Measurements from ENCODE around the gene KANK3. TPM values are rescaled to one million over a fixed set of nuclear protein-coding genes. Genes with fewer than 3 reads are reported as not detected.

KANK3 gene
- total RNA-seq (2022; extraction: Qiagen RNA extraction; ENCODE audit: low read depth) = 3.7 to 6.7 TPM (median 4.6 TPM) in 5 replicates

DNA sequence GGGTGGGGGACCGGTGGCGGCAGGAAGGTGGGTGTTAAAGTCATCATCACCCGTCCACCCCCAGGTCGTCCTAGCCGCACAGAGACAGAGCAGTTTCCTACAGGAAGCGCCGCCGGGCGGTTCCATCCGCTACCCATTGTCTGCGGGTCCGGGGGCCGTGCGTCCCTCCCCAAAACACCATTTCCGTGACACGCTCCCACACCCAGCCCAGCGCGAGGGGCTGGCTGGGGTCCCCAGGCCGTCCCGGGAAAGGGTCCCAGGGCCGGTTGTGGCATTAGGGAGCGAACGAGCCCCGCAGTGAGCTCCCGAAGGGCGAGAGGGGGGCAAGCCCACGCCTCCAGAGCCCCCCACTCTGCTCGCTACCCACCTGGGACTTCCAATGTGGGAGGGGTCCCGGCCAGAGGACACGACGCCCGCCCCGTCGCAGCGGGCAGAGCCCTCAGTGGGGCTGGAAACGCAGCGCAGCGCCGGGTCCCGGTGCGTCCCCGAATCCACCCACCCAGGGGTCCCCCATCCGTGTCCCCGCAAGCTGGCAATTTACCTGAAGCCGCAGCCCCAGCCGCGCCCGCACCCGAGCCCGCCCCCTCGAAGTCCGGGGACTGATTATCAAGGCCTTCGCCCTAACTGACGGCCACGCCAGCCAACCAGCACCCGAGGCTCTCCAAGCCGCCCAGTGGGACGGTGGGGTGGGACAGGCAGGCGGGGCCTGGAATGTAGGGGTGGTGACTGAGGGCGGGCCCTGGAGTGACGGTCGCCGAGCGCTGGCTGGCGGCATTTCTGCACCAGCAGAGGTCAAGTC, at the start of gene KANK3:
Gene KANK3 (minus strand): TSS at position 579 of the 799 bp plus-strand sequence. CDS start 5,434 bp downstream, outside the sequence.

DNA sequence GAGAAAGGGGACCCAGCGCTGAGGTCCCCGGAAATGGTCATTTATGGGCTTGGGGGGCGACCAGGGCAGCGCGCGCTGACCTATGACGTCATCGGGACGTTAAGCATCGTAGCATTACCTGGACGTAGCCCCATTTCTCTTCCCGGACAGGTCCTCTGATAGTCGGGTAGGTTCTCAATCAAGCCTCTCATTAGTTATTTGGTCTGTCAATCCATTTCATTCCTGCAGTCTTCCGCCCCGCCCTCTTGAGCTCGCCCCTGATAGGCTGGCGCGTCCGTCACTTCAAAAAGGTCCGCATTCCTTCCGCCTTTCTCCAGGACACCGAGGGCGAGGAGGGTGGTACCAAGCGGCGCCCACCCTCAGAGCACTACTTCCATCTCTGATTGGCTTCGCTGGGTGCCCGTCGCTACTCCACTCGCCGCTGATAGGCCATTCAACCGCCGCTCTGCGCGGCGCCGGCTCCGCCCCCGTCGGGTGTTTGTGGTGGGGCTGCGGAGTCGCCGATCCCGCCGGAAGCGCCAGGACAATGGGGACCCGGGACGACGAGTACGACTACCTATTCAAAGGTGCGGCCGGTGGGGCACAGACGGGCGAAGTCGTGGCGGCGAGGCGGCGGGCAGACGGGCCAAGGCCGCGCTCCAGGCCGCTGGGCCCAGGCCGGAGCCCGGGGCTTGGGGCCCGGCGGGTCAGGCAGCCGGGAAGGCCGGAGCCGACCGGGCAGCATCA, 47.0 kb upstream of the KANK3 start, which contains the start of gene RAB11B:
Gene RAB11B (plus strand): TSS at position 470 of the 726 bp plus-strand sequence. CDS start 57 bp downstream, at position 527.

DNA sequence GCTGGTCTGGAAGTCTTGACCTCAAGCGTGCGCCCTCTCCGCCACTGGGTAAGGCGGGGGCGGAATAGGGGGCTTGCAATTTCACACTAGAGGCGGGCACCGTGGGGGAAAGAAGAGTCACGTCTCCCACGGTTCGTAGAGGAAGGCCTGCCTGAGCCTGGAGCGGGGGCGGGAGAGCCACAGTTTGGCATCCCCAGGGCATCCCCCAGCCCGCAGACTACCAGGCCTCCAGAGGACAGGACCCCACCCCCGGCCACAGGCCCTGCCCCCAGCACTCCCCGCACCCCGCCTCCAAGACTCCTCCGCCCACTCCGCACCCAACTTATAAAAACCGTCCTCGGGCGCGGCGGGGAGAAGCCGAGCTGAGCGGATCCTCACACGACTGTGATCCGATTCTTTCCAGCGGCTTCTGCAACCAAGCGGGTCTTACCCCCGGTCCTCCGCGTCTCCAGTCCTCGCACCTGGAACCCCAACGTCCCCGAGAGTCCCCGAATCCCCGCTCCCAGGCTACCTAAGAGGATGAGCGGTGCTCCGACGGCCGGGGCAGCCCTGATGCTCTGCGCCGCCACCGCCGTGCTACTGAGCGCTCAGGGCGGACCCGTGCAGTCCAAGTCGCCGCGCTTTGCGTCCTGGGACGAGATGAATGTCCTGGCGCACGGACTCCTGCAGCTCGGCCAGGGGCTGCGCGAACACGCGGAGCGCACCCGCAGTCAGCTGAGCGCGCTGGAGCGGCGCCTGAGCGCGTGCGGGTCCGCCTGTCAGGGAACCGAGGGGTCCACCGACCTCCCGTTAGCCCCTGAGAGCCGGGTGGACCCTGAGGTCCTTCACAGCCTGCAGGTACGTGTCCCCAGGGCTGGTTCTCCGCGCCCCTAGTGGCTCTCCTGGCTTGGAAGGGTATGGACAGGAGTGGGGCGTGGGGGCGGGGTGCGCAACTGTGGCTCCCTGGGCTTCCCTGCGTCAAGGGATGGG, 21.0 kb upstream of the KANK3 start, which contains the start of gene ANGPTL4:
Gene ANGPTL4 (plus strand): TSS at position 353 of the 969 bp plus-strand sequence. CDS start 167 bp downstream, at position 520.

DNA sequence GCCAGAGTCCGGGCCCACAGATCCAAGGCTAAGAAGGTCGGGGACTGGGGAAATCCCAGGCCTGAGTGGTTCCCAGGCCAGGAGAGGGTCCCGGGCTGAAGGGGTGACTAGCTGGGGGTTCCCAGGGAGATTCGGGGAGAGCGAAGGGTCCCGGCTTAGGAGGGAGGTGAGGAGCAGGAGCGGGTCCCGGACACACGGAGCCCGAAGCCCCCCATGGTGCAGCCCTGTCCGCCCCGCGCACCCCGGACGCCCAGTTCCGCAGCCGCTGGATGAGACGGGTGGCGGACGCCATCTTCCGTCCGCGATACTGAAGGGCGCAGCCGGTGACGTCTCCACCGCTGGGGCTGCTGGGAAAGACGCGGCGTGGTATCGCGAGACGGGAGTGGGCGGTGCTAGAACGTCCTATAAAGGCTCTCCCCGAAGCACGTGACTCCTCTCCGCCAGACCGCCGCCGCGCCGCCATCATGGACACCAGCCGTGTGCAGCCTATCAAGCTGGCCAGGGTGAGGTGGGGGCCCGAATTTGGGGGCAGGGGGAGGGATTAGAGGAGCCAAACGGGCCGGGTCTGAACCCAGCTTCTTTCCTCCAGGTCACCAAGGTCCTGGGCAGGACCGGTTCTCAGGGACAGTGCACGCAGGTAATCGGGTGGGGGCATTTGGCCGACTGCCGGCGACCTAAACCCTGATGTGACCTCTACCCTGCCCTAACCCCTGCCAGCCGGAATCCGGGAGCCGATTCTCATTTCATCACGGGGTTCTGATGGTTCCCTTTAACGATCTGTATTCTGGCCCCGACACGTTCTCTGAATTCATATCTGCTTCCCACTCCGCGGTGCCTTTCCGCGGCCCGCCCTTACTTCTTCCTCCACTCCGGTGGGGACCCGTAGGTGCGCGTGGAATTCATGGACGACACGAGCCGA, 21.7 kb downstream of the KANK3 start, which contains the start of the genes NDUFA7 and RPS28:
Gene NDUFA7 (minus strand): TSS at position 309 of the 919 bp plus-strand sequence. CDS start 17 bp downstream, at position 292.
Gene RPS28 (plus strand): TSS at position 430 of the 919 bp plus-strand sequence. CDS start 35 bp downstream, at position 465.

DNA sequence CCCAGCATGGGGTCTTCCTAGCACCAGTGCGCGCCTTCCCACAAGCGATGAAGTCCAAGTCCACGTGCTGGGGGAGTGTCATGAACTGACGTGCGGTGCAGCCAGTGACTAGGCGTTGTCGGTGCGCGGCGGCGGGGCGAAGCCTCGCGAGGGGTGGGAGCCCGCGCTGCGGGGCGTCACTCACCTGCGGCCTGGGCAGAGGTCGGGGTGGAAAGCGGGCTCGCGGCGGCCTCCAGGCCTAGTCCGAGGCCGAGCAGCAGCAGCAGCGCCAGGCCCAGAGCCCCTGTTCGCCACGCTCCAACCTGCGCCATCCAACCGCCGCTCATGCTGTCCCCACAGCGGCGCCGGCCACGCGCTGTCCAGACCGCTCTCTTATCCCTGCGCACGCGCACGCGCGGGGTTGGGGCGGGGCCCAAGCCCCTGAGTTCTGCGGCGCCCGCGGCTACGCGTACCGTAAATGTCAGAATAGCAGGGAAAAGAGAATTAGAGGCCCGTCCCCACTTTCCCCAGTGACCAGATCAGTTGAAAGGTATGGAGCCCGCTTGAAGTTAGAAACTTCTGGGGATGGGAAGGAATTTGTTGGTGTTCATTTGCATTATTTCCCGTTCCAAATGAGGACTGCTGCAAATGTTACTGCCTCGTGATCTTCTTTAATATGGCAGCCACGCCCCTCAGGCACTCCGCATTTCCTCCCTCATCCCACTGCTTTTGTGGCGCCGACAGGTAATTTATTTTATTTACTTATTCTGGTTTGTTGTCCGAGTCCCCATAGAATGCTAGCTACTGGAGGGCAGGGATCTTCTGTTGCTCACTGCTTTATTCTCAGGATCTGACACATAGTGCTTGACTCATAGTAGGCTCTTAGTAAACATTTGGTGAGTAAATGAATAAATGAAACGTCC, 34.8 kb downstream of the KANK3 start, which contains the start of gene CD320:
Gene CD320 (minus strand): TSS at position 394 of the 902 bp plus-strand sequence. CDS start 68 bp downstream, at position 326.

Other genes with a start within 250 kb of the KANK3 start
- gene FBN3, start 193.7 kb downstream of the KANK3 start, total RNA-seq (2022; extraction: Qiagen RNA extraction; ENCODE audit: low read depth) = not detected in 5 replicates
- 2.1 to 3.9 TPM (median 3.3 TPM) in 5 replicates for gene CERS4, start 133.9 kb downstream of the KANK3 start, total RNA-seq (2022; extraction: Qiagen RNA extraction; ENCODE audit: low read depth)
- 65.7 to 102 TPM (median 95.2 TPM) in 5 replicates for gene CD320, start 34.9 kb downstream of the KANK3 start, total RNA-seq (2022; extraction: Qiagen RNA extraction; ENCODE audit: low read depth)
- gene NDUFA7, start 21.9 kb downstream of the KANK3 start, total RNA-seq (2022; extraction: Qiagen RNA extraction; ENCODE audit: low read depth) = 87.3 to 101 TPM (median 88.1 TPM) in 5 replicates
- gene RPS28, start 21.8 kb downstream of the KANK3 start, total RNA-seq (2022; extraction: Qiagen RNA extraction; ENCODE audit: low read depth) = 438 to 973 TPM (median 861 TPM) in 5 replicates
- 354 to 441 TPM (median 395 TPM) in 5 replicates for gene ANGPTL4, start 20.9 kb upstream of the KANK3 start, total RNA-seq (2022; extraction: Qiagen RNA extraction; ENCODE audit: low read depth)
- 90.4 to 98.9 TPM (median 98.2 TPM) in 5 replicates for gene RAB11B, start 47.1 kb upstream of the KANK3 start, total RNA-seq (2022; extraction: Qiagen RNA extraction; ENCODE audit: low read depth)
- 15.0 to 20.6 TPM (median 16.6 TPM) in 5 replicates for gene MARCHF2, start 70.0 kb upstream of the KANK3 start, total RNA-seq (2022; extraction: Qiagen RNA extraction; ENCODE audit: low read depth)
- 224 to 272 TPM (median 232 TPM) in 5 replicates for gene HNRNPM, start 101.7 kb upstream of the KANK3 start, total RNA-seq (2022; extraction: Qiagen RNA extraction; ENCODE audit: low read depth)
- 0.08 to 0.19 TPM (median 0.13 TPM) in 4 of 5 replicates, not detected in the other for gene PRAM1, start 159.4 kb upstream of the KANK3 start, total RNA-seq (2022; extraction: Qiagen RNA extraction; ENCODE audit: low read depth)
- gene ZNF414, start 170.9 kb upstream of the KANK3 start, total RNA-seq (2022; extraction: Qiagen RNA extraction; ENCODE audit: low read depth) = 14.8 to 18.2 TPM (median 16.3 TPM) in 5 replicates
- 0.22 to 0.41 TPM (median 0.31 TPM) in 5 replicates for gene MYO1F, start 234.2 kb upstream of the KANK3 start, total RNA-seq (2022; extraction: Qiagen RNA extraction; ENCODE audit: low read depth)